Spleen (tissue), 7 donors: ENCODE results near the gene TSHZ2.
"Not testable (repeated sequence)": the region's sequence is repeated elsewhere in the genome, so short reads cannot be mapped to it uniquely, and the experiment has no call there.

Source experiments
- CTCF ChIP-seq, 11 experiments: fragments of 200-600 bp in 7 of 11; fragments of 450-650 bp in 4 of 11; sonication (generic) in 4 of 11; IDR thresholded peaks in 8 of 11; conservative IDR thresholded peaks in 3 of 11; 1 replicate in 7 of 11; 2 replicates in 4 of 11; pipeline versions ENCODE4 v1.4.0 to v1.8.0; 2016 to 2021; ENCODE audit warnings: antibody characterized with exemption in 11 of 11, inconsistent platforms in 4 of 11, mild to moderate bottlenecking in 1 of 11
- POLR2A ChIP-seq, 3 donors: fragments of 450-650 bp; IDR thresholded peaks; one replicate each; pipeline ENCODE4 v1.5.1; 2017; ENCODE audit warnings: antibody characterized with exemption in 3 of 3, mild to moderate bottlenecking in 1 of 3
- donor health status: DM: no; HTN: no; CAD: no; lungs with moderate emphysema.
- donor health status: DM: no; HTN: no; CAD: no.
- donor health status: DM: no; HTN: no; CAD: no.

DNA sequence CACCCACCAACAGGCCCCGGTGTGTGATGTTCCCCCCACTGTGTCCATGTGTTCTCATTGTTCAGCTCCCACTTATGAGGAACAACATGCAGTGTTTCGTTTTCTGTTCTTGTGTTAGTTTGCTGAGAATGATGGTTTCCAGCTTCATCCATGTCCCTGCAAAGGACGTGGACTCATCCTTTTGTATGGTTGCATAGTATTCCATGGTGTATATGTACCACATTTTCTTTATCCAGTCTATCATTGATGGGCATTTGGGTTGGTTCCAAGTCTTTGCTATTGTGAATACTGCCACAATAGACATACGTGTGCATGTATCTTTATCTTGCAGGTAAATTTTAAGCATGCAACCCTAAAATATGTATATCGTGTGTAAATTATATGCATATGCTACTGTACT is 52.5 kb downstream of the TSHZ2 start:
- not testable (repeated sequence) for TF ChIP-seq CTCF (IDR thresholded peaks at IDR 0.05 in 8 of 11, conservative IDR thresholded peaks at IDR 0.05 in 3 of 11); POLR2A (IDR thresholded peaks at IDR 0.05)
